Endothelial cell of umbilical vein (primary cell): ENCODE results near the gene THAP11. TPM values are rescaled to one million over a fixed set of nuclear protein-coding genes. Genes with fewer than 3 reads are reported as not detected.

Experiments
- BruUV-seq: library from RNA; stranded (reverse); fragments of 400-500 nt; replicated peaks from 2 replicates; lab custom pipeline; 2021; lab: Mats Ljungman, UMichigan
- CTCF ChIA-PET: fragments of 300-600, 350-600 bp; sonication (Branson Sonifier 250); formaldehyde crosslinking; loops from one replicate; lab custom pipeline; 2021; ENCODE audit warnings: antibody characterized with exemption, inconsistent platforms; lab: Charles Lee
- POLR2A ChIA-PET: fragments of 300-600, 350-600 bp; sonication (Branson Sonifier 250); formaldehyde crosslinking; loops from one replicate; lab custom pipeline; 2021; ENCODE audit warnings: antibody characterized with exemption, inconsistent platforms; lab: Charles Lee
- DNase-seq: peaks from one replicate; pipeline ENCODE4 v3.0.0-alpha.2; 2011; ENCODE audit warnings: low read depth, low spot score
- FAIRE-seq: peaks from 2 replicates; lab custom pipeline; 2011; peaks lifted over from hg19 to GRCh38; lab: Jason Lieb, UNC
- H2AFZ ChIP-seq: 2 replicates; pipeline ENCODE4 v1.6.0; 2012; ENCODE audit warnings: low read depth, low read length, control low read depth, inconsistent platforms
- H3K27ac ChIP-seq: 2 replicates; pipeline ENCODE4 v1.5.1; 2011; ENCODE audit warnings: low read depth, mild to moderate bottlenecking, control low read depth, low read length, moderate library complexity; ENCODE audit not compliant: insufficient read depth
- H3K27me3 ChIP-seq, 2 experiments: 2 replicates each; pipeline versions ENCODE4 v1.6.0 to v1.6.1; 2011; ENCODE audit warnings: low read length in 2 of 2, mixed read lengths in 1 of 2; ENCODE audit not compliant: control insufficient read depth in 2 of 2, insufficient read depth in 2 of 2
- H3K36me3 ChIP-seq, 2 experiments: 2 replicates in 1 of 2; 3 replicates in 1 of 2; pipeline ENCODE4 v1.5.1; 2011; ENCODE audit warnings: low read length in 2 of 2, mild to moderate bottlenecking in 1 of 2, moderate library complexity in 1 of 2; ENCODE audit not compliant: control insufficient read depth in 2 of 2, insufficient read depth in 2 of 2; ENCODE audit errors: extremely low read depth in 1 of 2
- H3K4me1 ChIP-seq: 3 replicates; pipeline ENCODE4 v1.5.1; 2011; ENCODE audit warnings: mild to moderate bottlenecking, low read length; ENCODE audit not compliant: control insufficient read depth, insufficient read depth; ENCODE audit errors: extremely low read depth
- H3K4me2 ChIP-seq: 2 replicates; pipeline ENCODE4 v1.6.1; 2011; ENCODE audit warnings: low read length, control low read depth, mixed read lengths; ENCODE audit not compliant: insufficient read depth
- H3K4me3 ChIP-seq, 3 experiments: fragments of 200-600 bp in 1 of 3; sonication (generic), shearing (Covaris generic) in 1 of 3; replicated peaks in 1 of 3; 2 replicates each; pipeline ENCODE4 v1.5.1; 2011 to 2016; ENCODE audit warnings: control low read depth in 3 of 3, low read length in 3 of 3, mild to moderate bottlenecking in 2 of 3, inconsistent platforms in 1 of 3, low read depth in 1 of 3, moderate library complexity in 1 of 3; ENCODE audit not compliant: insufficient read depth in 1 of 3
- H3K79me2 ChIP-seq: 2 replicates; pipeline ENCODE4 v1.6.0; 2012; ENCODE audit warnings: low read length, inconsistent platforms; ENCODE audit not compliant: control insufficient read depth, insufficient read depth
- H3K9ac ChIP-seq: replicated peaks from 2 replicates; pipeline ENCODE3; 2011; ENCODE audit warnings: low read length, control low read depth; ENCODE audit not compliant: insufficient read depth; ENCODE audit errors: extremely low read depth
- H3K9me1 ChIP-seq: replicated peaks from 3 replicates; pipeline ENCODE4 v1.6.0; 2011; ENCODE audit warnings: mild to moderate bottlenecking, low read length; ENCODE audit not compliant: control insufficient read depth, insufficient read depth; ENCODE audit errors: extremely low read depth
- H3K9me3 ChIP-seq: replicated peaks from 2 replicates; pipeline ENCODE4 v1.5.1; 2012; ENCODE audit warnings: low read length, inconsistent platforms; ENCODE audit not compliant: control insufficient read depth, insufficient read depth
- H4K20me1 ChIP-seq: replicated peaks from 2 replicates; pipeline ENCODE3; 2011; ENCODE audit warnings: mild to moderate bottlenecking, low read length; ENCODE audit not compliant: control insufficient read depth, insufficient read depth; ENCODE audit errors: extremely low read depth
- CTCF ChIP-seq, 2 donors: IDR thresholded peaks; 1 replicate in 1 of 2; 2 replicates in 1 of 2; pipeline ENCODE4 v1.5.1; 2011; ENCODE audit warnings: low read length in 2 of 2, mild to moderate bottlenecking in 2 of 2, moderate library complexity in 2 of 2, control low read depth in 1 of 2, inconsistent platforms in 1 of 2, low read depth in 1 of 2; ENCODE audit not compliant: insufficient read depth in 1 of 2; ENCODE audit errors: extremely low read depth in 1 of 2
- JUN ChIP-seq: IDR thresholded peaks from 2 replicates; pipeline ENCODE4 v1.6.1; 2011; ENCODE audit warnings: borderline replicate concordance, low read depth; ENCODE audit not compliant: insufficient read length, insufficient read depth
- MYC ChIP-seq: IDR thresholded peaks from one replicate; pipeline ENCODE4 v1.6.1; 2011; ENCODE audit warnings: mild to moderate bottlenecking, low read depth, low read length
- POLR2A ChIP-seq: IDR thresholded peaks from 2 replicates; pipeline ENCODE4 v1.6.1; 2012; ENCODE audit warnings: low read depth, mild to moderate bottlenecking, control low read depth, low read length
- POLR2AphosphoS5 ChIP-seq: IDR thresholded peaks from 2 replicates; pipeline ENCODE4 v1.6.1; 2012; ENCODE audit warnings: low read depth, mild to moderate bottlenecking, control low read depth, low read length, moderate library complexity; ENCODE audit not compliant: insufficient read depth
- dilution Hi-C: fragments of 300-500 bp; cut with MboI; formaldehyde crosslinking; loops from one replicate; pipeline ENCODE4 v1.15.0; 2019; ENCODE audit warnings: low sequenced_read_pairs; ENCODE audit not compliant: extremely low pct_ligation_motif_present
- intact Hi-C: fragments of 100-400 bp; cut with micrococcal nuclease; formaldehyde crosslinking; loops from one replicate; pipeline ENCODE4 v1.10.0; 2022
- polyA plus RNA-seq, 4 experiments: library from polyadenylated mRNA; depleted of rRNA in 3 of 4; stranded (reverse) in 3 of 4; unstranded in 1 of 4; fragments of >200 nt; gene quantifications; 2 replicates each; pipeline versions ENCODE4 v1.2.1 to v1.2.3, GENCODE V29; 2011 to 2012; ENCODE audit warnings: missing spikeins in 1 of 4
- total RNA-seq: library from RNA; stranded (reverse); gene quantifications from 2 replicates; pipeline ENCODE4 v1.2.3, GENCODE V29; 2021
- TF ChIP-seq, protein P1 (sequence below): IDR thresholded peaks from 2 replicates; pipeline ENCODE4 v1.6.1; 2011; ENCODE audit not compliant: insufficient read depth, insufficient read length

The THAP11 gene
- total and polyA plus RNA-seq, 2 donors (not counting 3 experiments of a cell fraction or from before 2014, with no cell fraction given), result 24.0 to 25.9 TPM

- peak overlapping the region; percentile 29 for H3K27ac ChIP-seq
- TF ChIP-seq POLR2AphosphoS5 (peak; percentile 89), MYC (peak; percentile 51), JUN (no peak), POLR2A (peak; percentile 91), CTCF (IDR thresholded peaks at IDR 0.05; ENCODE audit: extremely low read depth in 1 of 2, insufficient read depth in 1 of 2, low read depth in 1 of 2, low read length in 2 of 2) (no peak)
- TF ChIP-seq, protein P1, sequence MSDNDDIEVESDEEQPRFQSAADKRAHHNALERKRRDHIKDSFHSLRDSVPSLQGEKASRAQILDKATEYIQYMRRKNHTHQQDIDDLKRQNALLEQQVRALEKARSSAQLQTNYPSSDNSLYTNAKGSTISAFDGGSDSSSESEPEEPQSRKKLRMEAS, result no peak
- DNase-seq (peak; percentile 94), FAIRE-seq (peak; percentile 97)
- peaks cover 4 to 28% of the 10 kb centered on the region in 2 experiments for H3K36me3 ChIP-seq
- H3K9me3 ChIP-seq, result no peaks in the 10 kb centered on the region
- peak overlapping the region; percentile 33 to 69 (median 68) for H3K4me3 ChIP-seq
- POLR2A ChIA-PET, result interaction anchor here (1.0 kb wide), 2 partner anchors 17 to 99 kb away, joined by 3 to 4 read pairs; no protein-coding TSS in a partner anchor
- dilution Hi-C loops (no loop called here), intact Hi-C loops (loop anchor here (1.0 kb wide), 1 partner anchor 13 kb away; the partner anchor contains the start of gene NUTF2)
- BruUV-seq, result TSS peak; percentile 34
- peaks cover 7% of the 10 kb centered on the region for H3K4me1 ChIP-seq
- no peaks in the 10 kb centered on the region for H4K20me1 ChIP-seq
- peak overlapping the region; percentile 70 for H3K9ac ChIP-seq
- H3K9me1 ChIP-seq, result no peaks in the 10 kb centered on the region
- CTCF ChIA-PET, result interaction anchor here (0.7 to 2.3 kb wide), 11 partner anchors 10 to 312 kb away, joined by 3 to 35 read pairs (median 6); partner anchors contain the start of genes CENPT, RANBP10, RIPOR1 and TSNAXIP1
- H2AFZ ChIP-seq, result peak overlapping the region; percentile 96
- H3K79me2 ChIP-seq, result peaks cover 11% of the 10 kb centered on the region
- peak overlapping the region; percentile 78 for H3K4me2 ChIP-seq
- H3K27me3 ChIP-seq, result no peaks in the 10 kb centered on the region
Observed at GRCh38 chr16:67833415-67834241, 8.5 kb upstream of the THAP11 start.
